Pancreas (tissue), 10 donors: ENCODE data around the gene IFT81. TPM values are rescaled to one million over a fixed set of nuclear protein-coding genes. Genes with fewer than 3 reads are reported as not detected.

ENCODE experiments used
- ATAC-seq, 4 donors: fragments of 200-7000 bp; cut with Tn5 transposase; one replicate each; pipeline versions ENCODE4 v1.8.0 to v1.9.1; 2020; ENCODE audit warnings: mild to moderate bottlenecking in 4 of 4, moderate library complexity in 4 of 4
- DNase-seq, 6 donors: peaks; one replicate each; pipeline ENCODE4 v3.0.0-alpha.2; 2020
- FAIRE-seq: peaks from 2 replicates; lab custom pipeline; 2012; peaks lifted over from hg19 to GRCh38; lab: Jason Lieb, UNC
- H3K27ac ChIP-seq, 4 donors: fragments of 200-600 bp; sonication (generic); 1 replicate in 3 of 4; 2 replicates in 1 of 4; pipeline versions ENCODE4 v1.5.0 to v1.8.0; 2020
- H3K27me3 ChIP-seq, 4 donors: fragments of 200-600 bp; one replicate each; pipeline ENCODE4 v1.8.0; 2021
- H3K36me3 ChIP-seq, 3 donors: fragments of 200-600 bp; sonication (generic) in 1 of 3; one replicate each; pipeline versions ENCODE4 v1.5.0 to v1.8.0; 2020 to 2021
- H3K4me1 ChIP-seq, 3 donors: fragments of 200-600 bp; one replicate each; pipeline ENCODE4 v1.8.0; 2021
- H3K4me3 ChIP-seq, 4 donors: fragments of 200-600 bp; sonication (generic) in 2 of 4; one replicate each; pipeline versions ENCODE4 v1.5.0 to v1.8.0; 2020 to 2021
- H3K9me3 ChIP-seq, 4 donors: fragments of 200-600 bp; one replicate each; pipeline ENCODE4 v1.8.0; 2021
- WGBS, 2 donors: extraction: QIAGEN DNeasy Blood & Tissue Kit; methylation state at CpG; one replicate each; pipeline ENCODE4 v1.1.7; 2013; 5-methylcytosine and 5-hydroxymethylcytosine counted together
- intact Hi-C, 3 donors: fragments of 100-400 bp; cut with DNase I; formaldehyde crosslinking; loops; one replicate each; pipeline versions ENCODE4 v1.11.1 to v1.14.2; 2022
- polyA plus RNA-seq, 2 donors: library from polyadenylated mRNA; stranded (reverse); fragments of 200-250 nt; gene quantifications; one replicate each; pipeline ENCODE4 v1.2.3, GENCODE V29; 2013
- total RNA-seq, 6 donors: library from RNA; stranded (reverse); fragmentation: NEBNext Ultra II Directional in 4 of 6; extraction: Animal tissue kit (Norgen Biotek cat#: 25700) in 4 of 6; gene quantifications; one replicate each; pipeline versions ENCODE4 v1.2.1 to v1.2.4, GENCODE V29; 2021 to 2023
- TF ChIP-seq, protein P1 (sequence below), 4 donors: fragments of 200-600 bp; sonication (generic) in 3 of 4; IDR thresholded peaks; one replicate each; pipeline versions ENCODE4 v1.5.0 to v1.8.0; 2021; ENCODE audit warnings: antibody characterized with exemption in 4 of 4
- donor health status: healthy with polysubstance abuse.
- donor health status: DM: no; HTN: no; CAD: no; lungs with moderate emphysema.
- donor health status: DM: no; HTN: no; CAD: no.
- donor health status: control.
- donor health status: control.
- donor health status: Bipolar disorder and iron deficiency.
- donor health status: DM: yes; HTN: yes; CAD: no.
- donor health status: DM: no; HTN: no; CAD: no.
- donor health status: DM: no; HTN: no; CAD: no.
- donor health status: DM: yes; HTN: yes; CAD: no.

The IFT81 gene
- total and polyA plus RNA-seq, 8 donors: 2.1 to 7.2 (median 3.4) TPM

DNA sequence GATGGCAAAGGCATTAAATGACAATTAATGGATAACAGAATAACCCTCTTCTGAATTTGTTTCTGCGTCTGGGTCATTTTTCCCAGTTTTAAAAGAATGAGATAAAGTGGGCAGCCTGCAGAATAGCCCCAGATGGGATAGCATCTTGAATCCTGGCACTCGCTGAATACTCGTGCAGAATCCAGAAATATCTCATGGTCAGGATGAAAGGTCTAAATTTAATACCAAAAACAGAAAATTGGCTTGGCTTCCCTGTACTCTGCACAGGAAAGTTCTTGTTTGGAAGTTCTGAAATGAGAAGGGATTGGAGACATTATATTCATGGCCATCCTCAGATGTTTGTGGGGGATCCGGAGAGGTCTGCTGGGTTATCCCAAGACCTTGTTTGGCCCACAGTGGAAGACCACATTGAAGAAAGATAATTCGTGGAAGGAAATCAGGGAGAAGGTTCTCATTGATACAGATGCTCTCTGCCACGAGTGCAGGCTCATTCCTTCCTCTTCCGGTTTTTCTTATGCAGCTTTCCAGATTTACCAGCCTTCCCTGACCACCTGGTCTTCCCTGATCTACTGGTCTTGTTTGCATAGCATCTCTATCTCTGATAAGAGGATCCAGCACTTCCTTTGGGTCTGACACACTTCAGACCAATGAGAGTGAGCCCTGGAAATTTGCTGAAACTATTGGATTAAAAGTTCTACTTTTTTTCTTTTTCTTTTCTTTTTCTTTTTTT is 6.0 kb upstream of the IFT81 start:
- DNase-seq (no peak), FAIRE-seq (no peak), ATAC-seq (no peak)
- no peaks in the 10 kb centered on the region for H3K27me3 ChIP-seq
- 34 to 42% methylated on average over 7 of the region's 7 CpGs for WGBS, 2 donors
- H3K9me3 ChIP-seq: no peaks in the 10 kb centered on the region
- intact Hi-C loops: no loop called here
- TF ChIP-seq, protein P1, sequence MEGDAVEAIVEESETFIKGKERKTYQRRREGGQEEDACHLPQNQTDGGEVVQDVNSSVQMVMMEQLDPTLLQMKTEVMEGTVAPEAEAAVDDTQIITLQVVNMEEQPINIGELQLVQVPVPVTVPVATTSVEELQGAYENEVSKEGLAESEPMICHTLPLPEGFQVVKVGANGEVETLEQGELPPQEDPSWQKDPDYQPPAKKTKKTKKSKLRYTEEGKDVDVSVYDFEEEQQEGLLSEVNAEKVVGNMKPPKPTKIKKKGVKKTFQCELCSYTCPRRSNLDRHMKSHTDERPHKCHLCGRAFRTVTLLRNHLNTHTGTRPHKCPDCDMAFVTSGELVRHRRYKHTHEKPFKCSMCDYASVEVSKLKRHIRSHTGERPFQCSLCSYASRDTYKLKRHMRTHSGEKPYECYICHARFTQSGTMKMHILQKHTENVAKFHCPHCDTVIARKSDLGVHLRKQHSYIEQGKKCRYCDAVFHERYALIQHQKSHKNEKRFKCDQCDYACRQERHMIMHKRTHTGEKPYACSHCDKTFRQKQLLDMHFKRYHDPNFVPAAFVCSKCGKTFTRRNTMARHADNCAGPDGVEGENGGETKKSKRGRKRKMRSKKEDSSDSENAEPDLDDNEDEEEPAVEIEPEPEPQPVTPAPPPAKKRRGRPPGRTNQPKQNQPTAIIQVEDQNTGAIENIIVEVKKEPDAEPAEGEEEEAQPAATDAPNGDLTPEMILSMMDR (IDR thresholded peaks at IDR 0.05): no peak
- no peak overlapping the region for H3K4me3 ChIP-seq
- no peaks in the 10 kb centered on the region for H3K4me1 ChIP-seq
- H3K27ac ChIP-seq: no peak overlapping the region
- H3K36me3 ChIP-seq: no peaks in the 10 kb centered on the region

DNA sequence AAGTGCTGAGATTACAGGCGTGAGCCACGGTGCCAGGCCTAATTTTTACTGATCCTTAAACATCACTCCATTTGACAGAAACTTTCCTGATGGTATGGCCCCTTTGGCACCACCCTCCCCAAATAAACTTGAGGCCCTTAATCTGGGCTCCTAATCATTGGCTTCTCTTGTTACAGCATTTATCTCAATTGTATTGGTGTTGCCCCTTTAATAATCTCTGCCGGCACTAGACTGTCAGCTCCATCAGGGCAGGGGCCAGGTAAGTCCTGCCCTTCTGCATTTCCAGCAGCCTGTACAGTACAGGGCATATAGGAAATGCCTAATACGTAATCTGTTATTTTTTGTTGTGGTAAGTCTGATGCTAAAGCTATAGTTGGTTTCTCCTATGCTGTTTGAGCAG is 1.2 kb upstream of the IFT81 start:
- 83 to 89% methylated on average over 4 of the region's 4 CpGs for WGBS, 2 donors
- no peaks in the 10 kb centered on the region for H3K9me3 ChIP-seq
- peaks cover 0 to 5% (median 5%) of the 10 kb centered on the region in 3 donors for H3K4me1 ChIP-seq
- DNase-seq (no peak), FAIRE-seq (no peak), ATAC-seq (no peak)
- no peak overlapping the region for H3K27ac ChIP-seq
- intact Hi-C loops: no loop called here
- H3K27me3 ChIP-seq: no peaks in the 10 kb centered on the region
- H3K36me3 ChIP-seq: no peaks in the 10 kb centered on the region
- H3K4me3 ChIP-seq: no peak overlapping the region
- TF ChIP-seq, protein P1 (IDR thresholded peaks at IDR 0.05): no peak

DNA sequence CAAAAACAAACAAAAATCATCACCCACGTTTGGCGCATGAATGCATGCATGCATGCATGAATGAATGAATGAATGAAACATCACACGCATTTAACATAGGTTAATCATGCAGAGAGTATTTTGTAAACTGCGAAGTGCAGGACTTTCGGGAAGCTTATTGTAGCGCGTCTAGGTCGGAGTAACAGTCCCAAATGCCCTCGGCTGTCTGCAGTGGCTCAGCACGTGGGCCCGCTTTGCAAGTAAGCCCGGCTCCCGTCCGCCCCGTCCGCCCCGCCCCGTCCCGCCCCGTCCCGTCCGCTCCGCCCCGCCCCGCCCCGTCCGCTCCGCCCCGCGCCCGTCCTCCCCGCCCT is 263 bp upstream of the IFT81 start:
- no peak for DNase-seq
- TF ChIP-seq, protein P1 (IDR thresholded peaks at IDR 0.05): no peak
- Histone ChIP-seq H3K27me3 (no peaks in the 10 kb centered on the region), H3K36me3 (no peaks in the 10 kb centered on the region), H3K9me3 (no peaks in the 10 kb centered on the region), H3K4me1 (peaks cover 0 to 5% (median 5%) of the 10 kb centered on the region in 3 donors), H3K27ac (no peak overlapping the region), H3K4me3 (peak overlapping the region in 2 of 4 donors; percentile 79 to 95)
- no peak for ATAC-seq
- intact Hi-C loops: no loop called here
- no peak for FAIRE-seq
- WGBS, 2 donors: 3 to 7% methylated on average over 16 to 32 of the region's 32 CpGs

DNA sequence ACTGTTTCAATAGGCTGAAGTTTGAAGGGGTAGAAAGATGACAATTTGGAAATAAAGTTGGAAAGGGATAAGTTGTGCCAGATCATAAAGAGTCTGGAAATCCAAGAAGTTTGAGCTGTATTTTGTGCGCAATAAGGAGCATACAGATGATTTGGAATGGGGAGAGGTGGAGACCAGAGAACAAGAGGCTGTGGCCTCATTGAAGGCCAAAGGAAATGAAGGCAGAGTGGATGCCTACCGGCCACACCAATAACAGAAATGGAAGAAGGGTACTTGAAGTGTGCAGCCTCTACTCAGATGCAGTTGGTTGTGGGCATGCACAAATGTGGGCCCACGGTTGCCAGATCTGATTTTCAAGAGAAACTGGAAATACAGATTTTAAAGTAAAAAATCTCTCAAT is 2.4 kb downstream of the IFT81 start:
- WGBS, 2 donors: 85 to 92% methylated on average over 3 of the region's 3 CpGs
- no peak for FAIRE-seq
- TF ChIP-seq, protein P1 (IDR thresholded peaks at IDR 0.05): no peak
- H3K27ac ChIP-seq: no peak overlapping the region
- H3K4me3 ChIP-seq: no peak overlapping the region
- intact Hi-C loops: no loop called here
- H3K9me3 ChIP-seq: no peaks in the 10 kb centered on the region
- H3K36me3 ChIP-seq: no peaks in the 10 kb centered on the region
- peaks cover 0 to 5% (median 5%) of the 10 kb centered on the region in 3 donors for H3K4me1 ChIP-seq
- ATAC-seq: no peak
- no peaks in the 10 kb centered on the region for H3K27me3 ChIP-seq
- no peak for DNase-seq

DNA sequence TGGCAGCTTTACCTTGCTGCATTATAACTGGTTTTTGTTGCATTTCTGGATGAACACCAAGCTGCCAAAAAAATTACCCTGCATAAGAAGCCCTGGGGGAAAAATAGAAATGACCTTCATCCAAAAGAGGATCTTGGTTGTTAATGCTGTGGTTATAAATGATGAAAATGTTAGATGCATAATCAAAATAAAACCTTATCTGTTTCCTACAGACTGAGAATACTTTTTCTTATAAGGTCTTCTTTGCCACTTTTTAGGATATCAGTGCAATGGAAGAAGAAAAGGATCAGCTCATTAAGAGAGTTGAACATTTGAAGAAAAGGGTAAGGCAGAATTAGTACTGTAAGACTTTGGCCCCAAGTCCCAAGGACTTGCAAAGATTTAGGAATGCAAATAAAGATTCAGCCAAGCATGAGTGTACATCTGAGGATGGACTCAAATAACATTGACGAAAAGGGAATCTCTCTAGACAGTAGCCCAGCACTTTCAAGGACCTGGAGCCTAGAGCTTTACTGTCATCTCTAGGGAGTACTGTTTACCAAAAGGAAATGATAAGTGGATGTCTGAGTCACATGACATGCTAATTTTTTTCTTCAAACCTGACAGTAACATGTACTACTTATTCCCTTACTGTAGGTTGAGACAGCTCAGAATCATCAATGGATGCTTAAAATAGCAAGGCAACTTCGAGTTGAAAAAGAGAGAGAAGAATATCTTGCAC is 10.7 kb downstream of the IFT81 start:
- 57 to 73% methylated on average over 2 of the region's 2 CpGs for WGBS, 2 donors
- FAIRE-seq: no peak
- intact Hi-C loops: no loop called here

More for the DNA sequence above, 10.7 kb downstream of the IFT81 start:
- Histone ChIP-seq H3K9me3 (no peaks in the 10 kb centered on the region), H3K27ac (no peak overlapping the region), H3K27me3 (no peaks in the 10 kb centered on the region), H3K36me3 (peaks cover 0 to 9% (median 0%) of the 10 kb centered on the region in 3 donors), H3K4me3 (no peak overlapping the region), H3K4me1 (no peaks in the 10 kb centered on the region)
- DNase-seq (no peak), ATAC-seq (no peak)
- TF ChIP-seq, protein P1 (IDR thresholded peaks at IDR 0.05): no peak
